GM12874 (cell line): ENCODE measurements around the gene B3GNT5.

Experiments used
- CTCF ChIP-seq: IDR thresholded peaks from 2 replicates; pipeline ENCODE4 v1.5.1; 2011; ENCODE audit warnings: low read depth, mild to moderate bottlenecking, control low read depth, low read length, moderate library complexity; ENCODE audit not compliant: insufficient read depth

The B3GNT5 gene

DNA sequence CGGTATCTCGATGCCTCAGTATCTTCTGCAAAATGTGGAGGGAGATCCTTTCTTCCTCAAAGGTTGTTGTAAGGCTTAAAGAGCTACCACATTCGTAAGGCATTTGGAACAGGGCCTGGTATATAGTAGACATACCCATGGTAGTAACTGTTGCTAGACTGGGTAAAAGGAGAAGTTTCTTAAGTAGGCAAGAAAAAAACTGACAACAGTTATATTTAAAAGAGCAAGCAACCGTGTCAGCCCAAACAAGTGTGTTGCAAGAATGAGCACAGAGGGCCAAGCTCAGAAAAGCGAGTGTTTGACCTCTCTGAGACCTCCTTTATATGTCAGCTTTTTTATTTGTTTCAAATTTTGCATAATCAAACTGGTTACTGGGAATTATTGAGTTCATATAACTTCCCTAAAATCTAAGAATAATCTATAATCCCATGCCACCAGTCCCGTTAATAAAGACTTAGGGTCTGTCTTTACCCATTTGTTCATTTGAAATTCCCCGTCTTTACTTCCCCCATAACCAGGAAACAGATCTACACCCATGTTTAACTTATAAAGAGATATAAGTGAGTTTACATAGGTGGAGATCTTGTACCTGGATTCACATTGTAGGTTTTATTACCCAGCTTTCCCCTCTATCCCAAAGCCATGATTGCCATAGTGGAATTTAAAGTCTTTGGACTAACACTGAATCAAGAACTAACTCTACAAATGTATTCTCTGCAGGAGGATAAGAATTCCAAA is 7.3 kb downstream of the B3GNT5 start:
- no peak for TF ChIP-seq CTCF

- TF ChIP-seq CTCF = no peak
Measured at GRCh38 chr3:183261151-183261724, 8.2 kb downstream of the B3GNT5 start.

GRCh38 chr3:183262875-183263378 is 9.9 kb downstream of the B3GNT5 start:
- TF ChIP-seq CTCF = no peak

- TF ChIP-seq CTCF = no peak
Measured at GRCh38 chr3:183264268-183264667, 11.2 kb downstream of the B3GNT5 start.

- no peak for TF ChIP-seq CTCF
Measured at GRCh38 chr3:183265157-183265642, 12.1 kb downstream of the B3GNT5 start.

DNA sequence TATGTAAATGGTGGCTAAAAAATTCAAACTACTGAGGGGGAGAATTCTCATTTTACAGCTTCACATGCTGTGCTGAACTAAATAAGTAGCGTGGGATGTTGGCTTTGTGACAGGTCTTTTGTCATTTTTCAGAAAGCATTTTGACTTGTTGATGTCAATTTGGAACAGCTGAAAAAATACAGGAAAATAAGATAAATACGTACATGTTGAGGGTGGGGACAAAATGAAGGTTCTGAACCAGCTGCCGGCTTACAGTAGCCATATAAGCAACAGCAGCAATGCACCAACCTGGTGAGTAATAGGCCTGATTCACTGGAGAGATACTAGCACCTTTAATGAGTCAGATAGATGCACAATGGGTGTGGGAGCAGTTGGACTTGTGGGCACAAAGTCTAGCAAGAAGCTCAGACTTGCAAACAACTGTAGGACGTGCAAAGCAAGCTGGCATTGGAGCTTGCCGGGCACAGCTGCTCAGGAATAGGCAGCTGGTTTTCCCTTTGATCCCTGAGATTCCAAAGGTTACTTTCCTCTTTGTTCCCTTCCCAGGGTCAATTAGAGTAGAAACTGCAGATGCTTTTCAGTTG is 12.9 kb downstream of the B3GNT5 start:
- no peak for TF ChIP-seq CTCF

GRCh38 chr3:183266454-183266853 is 13.4 kb downstream of the B3GNT5 start:
- no peak for TF ChIP-seq CTCF
